GM12878 (cell line): Measurements from ENCODE around the gene SRMS. TPM values are rescaled to one million over a fixed set of nuclear protein-coding genes. Genes with fewer than 3 reads are reported as not detected.

Experiments used
- ASH2L ChIP-seq: fragments of 300-600, 200-600 bp; sonication (generic); IDR thresholded peaks from 2 replicates; pipeline ENCODE4 v1.6.1; 2017; ENCODE audit warnings: low read depth, mild to moderate bottlenecking, borderline replicate concordance
- ESRRA ChIP-seq: IDR thresholded peaks from 2 replicates; pipeline ENCODE4 v1.6.1; 2012; ENCODE audit warnings: mild to moderate bottlenecking, low read length, improper control_type of control experiment
- GATAD2B ChIP-seq: fragments of 450-650 bp; conservative IDR thresholded peaks from 2 replicates; pipeline ENCODE4 v1.6.1; 2017; ENCODE audit warnings: low read depth, mild to moderate bottlenecking, moderate library complexity
- LARP7 ChIP-seq: fragments of 450-650 bp; IDR thresholded peaks from 2 replicates; pipeline ENCODE4 v1.6.1; 2017; ENCODE audit warnings: mild to moderate bottlenecking
- MXI1 ChIP-seq: fragments of 150-350 bp; IDR thresholded peaks from 2 replicates; pipeline ENCODE4 v1.6.1; 2011; ENCODE audit warnings: low read depth, mild to moderate bottlenecking, inconsistent platforms, low read length, improper control_type of control experiment
- SUZ12 ChIP-seq: fragments of 200-600 bp; sonication (generic); IDR thresholded peaks from one replicate; pipeline ENCODE4 v1.6.1; 2018; ENCODE audit warnings: antibody characterized with exemption, mild to moderate bottlenecking; ENCODE audit not compliant: unreplicated experiment
- polyA plus RNA-seq, 11 experiments: library from polyadenylated mRNA; depleted of rRNA in 4 of 11; unstranded in 6 of 11; stranded (reverse) in 5 of 11; fragments of >200 nt; fragmentation: Nextera tagmentation in 4 of 11; fragmentation: Illumina TruSeq in 1 of 11; extraction: Ambion mirVana in 4 of 11; extraction: Trizol in 1 of 11; gene quantifications; 1 replicate in 1 of 11; 2 replicates in 10 of 11; pipeline versions ENCODE4 v1.2.1 to v1.2.3, GENCODE V29; 2011 to 2016; ENCODE audit warnings: inconsistent platforms in 2 of 11, missing spikeins in 2 of 11, low read depth in 1 of 11
- total RNA-seq, 4 experiments: library from RNA; depleted of rRNA in 3 of 4; stranded (reverse); fragments of >200 nt in 3 of 4; fragmentation: Illumina TruSeq in 1 of 4; extraction: Trizol in 1 of 4; gene quantifications; 2 replicates each; pipeline versions ENCODE4 v1.2.1 to v1.2.3, GENCODE V29; 2013 to 2021
- TF ChIP-seq, protein P1 (sequence below): IDR thresholded peaks from 2 replicates; pipeline ENCODE4 v1.6.1; 2012; ENCODE audit warnings: mild to moderate bottlenecking, low read depth, low read length
- TF ChIP-seq, protein P2 (sequence below): fragments of 450-650 bp; IDR thresholded peaks from 2 replicates; pipeline ENCODE4 v1.6.1; 2017; ENCODE audit warnings: mild to moderate bottlenecking, moderate library complexity
- TF ChIP-seq, protein P3 (sequence below): fragments of 450-650 bp; IDR thresholded peaks from 2 replicates; pipeline ENCODE4 v1.6.1; 2017; ENCODE audit warnings: mild to moderate bottlenecking, moderate library complexity
- TF ChIP-seq, protein P4 (sequence below): fragments of 450-650 bp; IDR thresholded peaks from 2 replicates; pipeline ENCODE4 v1.6.1; 2018; ENCODE audit warnings: mild to moderate bottlenecking, low read depth, moderate library complexity; ENCODE audit not compliant: partially characterized antibody

SRMS gene
- total and polyA plus RNA-seq, 10 of the 15 experiments (the other 5 are each of a cell fraction or from before 2014, with no cell fraction given), result not detected

DNA sequence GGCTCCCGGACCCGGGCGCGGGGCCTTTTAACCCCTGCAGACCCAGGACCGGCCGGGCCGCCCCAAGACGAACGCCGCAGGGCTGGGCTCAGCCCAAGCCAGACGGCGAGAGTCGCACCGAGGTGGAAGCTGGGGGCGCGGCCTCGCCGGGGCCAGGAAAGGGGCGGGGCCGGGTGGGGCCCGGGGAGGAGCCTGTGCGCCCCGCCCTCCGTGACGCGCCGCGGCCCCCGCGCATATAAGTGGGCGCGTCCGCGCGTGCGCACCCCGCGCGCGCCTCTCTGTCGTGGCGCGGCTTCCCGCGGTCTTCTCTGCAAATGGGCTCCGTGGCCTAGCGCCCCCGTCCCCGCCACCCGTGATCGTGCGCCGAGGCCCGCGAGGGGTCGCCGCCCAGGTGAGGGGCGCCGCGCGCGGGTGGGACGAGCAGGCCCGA lies 27.0 kb downstream of the SRMS start, which contains the start of gene PPDPF (continued):
- TF ChIP-seq, protein P1, sequence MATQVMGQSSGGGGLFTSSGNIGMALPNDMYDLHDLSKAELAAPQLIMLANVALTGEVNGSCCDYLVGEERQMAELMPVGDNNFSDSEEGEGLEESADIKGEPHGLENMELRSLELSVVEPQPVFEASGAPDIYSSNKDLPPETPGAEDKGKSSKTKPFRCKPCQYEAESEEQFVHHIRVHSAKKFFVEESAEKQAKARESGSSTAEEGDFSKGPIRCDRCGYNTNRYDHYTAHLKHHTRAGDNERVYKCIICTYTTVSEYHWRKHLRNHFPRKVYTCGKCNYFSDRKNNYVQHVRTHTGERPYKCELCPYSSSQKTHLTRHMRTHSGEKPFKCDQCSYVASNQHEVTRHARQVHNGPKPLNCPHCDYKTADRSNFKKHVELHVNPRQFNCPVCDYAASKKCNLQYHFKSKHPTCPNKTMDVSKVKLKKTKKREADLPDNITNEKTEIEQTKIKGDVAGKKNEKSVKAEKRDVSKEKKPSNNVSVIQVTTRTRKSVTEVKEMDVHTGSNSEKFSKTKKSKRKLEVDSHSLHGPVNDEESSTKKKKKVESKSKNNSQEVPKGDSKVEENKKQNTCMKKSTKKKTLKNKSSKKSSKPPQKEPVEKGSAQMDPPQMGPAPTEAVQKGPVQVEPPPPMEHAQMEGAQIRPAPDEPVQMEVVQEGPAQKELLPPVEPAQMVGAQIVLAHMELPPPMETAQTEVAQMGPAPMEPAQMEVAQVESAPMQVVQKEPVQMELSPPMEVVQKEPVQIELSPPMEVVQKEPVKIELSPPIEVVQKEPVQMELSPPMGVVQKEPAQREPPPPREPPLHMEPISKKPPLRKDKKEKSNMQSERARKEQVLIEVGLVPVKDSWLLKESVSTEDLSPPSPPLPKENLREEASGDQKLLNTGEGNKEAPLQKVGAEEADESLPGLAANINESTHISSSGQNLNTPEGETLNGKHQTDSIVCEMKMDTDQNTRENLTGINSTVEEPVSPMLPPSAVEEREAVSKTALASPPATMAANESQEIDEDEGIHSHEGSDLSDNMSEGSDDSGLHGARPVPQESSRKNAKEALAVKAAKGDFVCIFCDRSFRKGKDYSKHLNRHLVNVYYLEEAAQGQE, result no peak
- TF ChIP-seq, protein P2, sequence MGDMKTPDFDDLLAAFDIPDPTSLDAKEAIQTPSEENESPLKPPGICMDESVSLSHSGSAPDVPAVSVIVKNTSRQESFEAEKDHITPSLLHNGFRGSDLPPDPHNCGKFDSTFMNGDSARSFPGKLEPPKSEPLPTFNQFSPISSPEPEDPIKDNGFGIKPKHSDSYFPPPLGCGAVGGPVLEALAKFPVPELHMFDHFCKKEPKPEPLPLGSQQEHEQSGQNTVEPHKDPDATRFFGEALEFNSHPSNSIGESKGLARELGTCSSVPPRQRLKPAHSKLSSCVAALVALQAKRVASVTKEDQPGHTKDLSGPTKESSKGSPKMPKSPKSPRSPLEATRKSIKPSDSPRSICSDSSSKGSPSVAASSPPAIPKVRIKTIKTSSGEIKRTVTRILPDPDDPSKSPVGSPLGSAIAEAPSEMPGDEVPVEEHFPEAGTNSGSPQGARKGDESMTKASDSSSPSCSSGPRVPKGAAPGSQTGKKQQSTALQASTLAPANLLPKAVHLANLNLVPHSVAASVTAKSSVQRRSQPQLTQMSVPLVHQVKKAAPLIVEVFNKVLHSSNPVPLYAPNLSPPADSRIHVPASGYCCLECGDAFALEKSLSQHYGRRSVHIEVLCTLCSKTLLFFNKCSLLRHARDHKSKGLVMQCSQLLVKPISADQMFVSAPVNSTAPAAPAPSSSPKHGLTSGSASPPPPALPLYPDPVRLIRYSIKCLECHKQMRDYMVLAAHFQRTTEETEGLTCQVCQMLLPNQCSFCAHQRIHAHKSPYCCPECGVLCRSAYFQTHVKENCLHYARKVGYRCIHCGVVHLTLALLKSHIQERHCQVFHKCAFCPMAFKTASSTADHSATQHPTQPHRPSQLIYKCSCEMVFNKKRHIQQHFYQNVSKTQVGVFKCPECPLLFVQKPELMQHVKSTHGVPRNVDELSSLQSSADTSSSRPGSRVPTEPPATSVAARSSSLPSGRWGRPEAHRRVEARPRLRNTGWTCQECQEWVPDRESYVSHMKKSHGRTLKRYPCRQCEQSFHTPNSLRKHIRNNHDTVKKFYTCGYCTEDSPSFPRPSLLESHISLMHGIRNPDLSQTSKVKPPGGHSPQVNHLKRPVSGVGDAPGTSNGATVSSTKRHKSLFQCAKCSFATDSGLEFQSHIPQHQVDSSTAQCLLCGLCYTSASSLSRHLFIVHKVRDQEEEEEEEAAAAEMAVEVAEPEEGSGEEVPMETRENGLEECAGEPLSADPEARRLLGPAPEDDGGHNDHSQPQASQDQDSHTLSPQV, result no peak
- TF ChIP-seq ESRRA, result no peak
- TF ChIP-seq LARP7, result peak; percentile 40; the same call in 1 of the 2 replicates
- no peak for TF ChIP-seq SUZ12
- peak; percentile 72; the same call in 1 of the 2 replicates for TF ChIP-seq MXI1
- TF ChIP-seq, protein P3, sequence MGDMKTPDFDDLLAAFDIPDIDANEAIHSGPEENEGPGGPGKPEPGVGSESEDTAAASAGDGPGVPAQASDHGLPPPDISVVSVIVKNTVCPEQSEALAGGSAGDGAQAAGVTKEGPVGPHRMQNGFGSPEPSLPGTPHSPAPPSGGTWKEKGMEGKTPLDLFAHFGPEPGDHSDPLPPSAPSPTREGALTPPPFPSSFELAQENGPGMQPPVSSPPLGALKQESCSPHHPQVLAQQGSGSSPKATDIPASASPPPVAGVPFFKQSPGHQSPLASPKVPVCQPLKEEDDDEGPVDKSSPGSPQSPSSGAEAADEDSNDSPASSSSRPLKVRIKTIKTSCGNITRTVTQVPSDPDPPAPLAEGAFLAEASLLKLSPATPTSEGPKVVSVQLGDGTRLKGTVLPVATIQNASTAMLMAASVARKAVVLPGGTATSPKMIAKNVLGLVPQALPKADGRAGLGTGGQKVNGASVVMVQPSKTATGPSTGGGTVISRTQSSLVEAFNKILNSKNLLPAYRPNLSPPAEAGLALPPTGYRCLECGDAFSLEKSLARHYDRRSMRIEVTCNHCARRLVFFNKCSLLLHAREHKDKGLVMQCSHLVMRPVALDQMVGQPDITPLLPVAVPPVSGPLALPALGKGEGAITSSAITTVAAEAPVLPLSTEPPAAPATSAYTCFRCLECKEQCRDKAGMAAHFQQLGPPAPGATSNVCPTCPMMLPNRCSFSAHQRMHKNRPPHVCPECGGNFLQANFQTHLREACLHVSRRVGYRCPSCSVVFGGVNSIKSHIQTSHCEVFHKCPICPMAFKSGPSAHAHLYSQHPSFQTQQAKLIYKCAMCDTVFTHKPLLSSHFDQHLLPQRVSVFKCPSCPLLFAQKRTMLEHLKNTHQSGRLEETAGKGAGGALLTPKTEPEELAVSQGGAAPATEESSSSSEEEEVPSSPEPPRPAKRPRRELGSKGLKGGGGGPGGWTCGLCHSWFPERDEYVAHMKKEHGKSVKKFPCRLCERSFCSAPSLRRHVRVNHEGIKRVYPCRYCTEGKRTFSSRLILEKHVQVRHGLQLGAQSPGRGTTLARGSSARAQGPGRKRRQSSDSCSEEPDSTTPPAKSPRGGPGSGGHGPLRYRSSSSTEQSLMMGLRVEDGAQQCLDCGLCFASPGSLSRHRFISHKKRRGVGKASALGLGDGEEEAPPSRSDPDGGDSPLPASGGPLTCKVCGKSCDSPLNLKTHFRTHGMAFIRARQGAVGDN, result no peak
- TF ChIP-seq ASH2L, result no peak
- TF ChIP-seq, protein P4, sequence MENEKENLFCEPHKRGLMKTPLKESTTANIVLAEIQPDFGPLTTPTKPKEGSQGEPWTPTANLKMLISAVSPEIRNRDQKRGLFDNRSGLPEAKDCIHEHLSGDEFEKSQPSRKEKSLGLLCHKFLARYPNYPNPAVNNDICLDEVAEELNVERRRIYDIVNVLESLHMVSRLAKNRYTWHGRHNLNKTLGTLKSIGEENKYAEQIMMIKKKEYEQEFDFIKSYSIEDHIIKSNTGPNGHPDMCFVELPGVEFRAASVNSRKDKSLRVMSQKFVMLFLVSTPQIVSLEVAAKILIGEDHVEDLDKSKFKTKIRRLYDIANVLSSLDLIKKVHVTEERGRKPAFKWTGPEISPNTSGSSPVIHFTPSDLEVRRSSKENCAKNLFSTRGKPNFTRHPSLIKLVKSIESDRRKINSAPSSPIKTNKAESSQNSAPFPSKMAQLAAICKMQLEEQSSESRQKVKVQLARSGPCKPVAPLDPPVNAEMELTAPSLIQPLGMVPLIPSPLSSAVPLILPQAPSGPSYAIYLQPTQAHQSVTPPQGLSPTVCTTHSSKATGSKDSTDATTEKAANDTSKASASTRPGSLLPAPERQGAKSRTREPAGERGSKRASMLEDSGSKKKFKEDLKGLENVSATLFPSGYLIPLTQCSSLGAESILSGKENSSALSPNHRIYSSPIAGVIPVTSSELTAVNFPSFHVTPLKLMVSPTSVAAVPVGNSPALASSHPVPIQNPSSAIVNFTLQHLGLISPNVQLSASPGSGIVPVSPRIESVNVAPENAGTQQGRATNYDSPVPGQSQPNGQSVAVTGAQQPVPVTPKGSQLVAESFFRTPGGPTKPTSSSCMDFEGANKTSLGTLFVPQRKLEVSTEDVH, result no peak
- no peak for TF ChIP-seq GATAD2B
